Activated CD8-positive, alpha-beta memory T cell treated with anti-CD3 and anti-CD28 coated beads, Interleukin-2, amount 50 U/mL, for 48 hours (primary cell): ENCODE measurements around the gene CKLF.
"Not testable (repeated sequence)": the region's sequence is repeated elsewhere in the genome, so short reads cannot be mapped to it uniquely, and the experiment has no call there.

Source experiments
- DNase-seq: peaks from one replicate; pipeline ENCODE4 v3.0.0-alpha.2; 2020

The CKLF gene

GRCh38 chr16:66572356-66572755, 20.0 kb downstream of the CKLF start:
- no peak for DNase-seq

GRCh38 chr16:66574081-66574480, 21.7 kb downstream of the CKLF start:
- no peak for DNase-seq

GRCh38 chr16:66574531-66574930, 22.2 kb downstream of the CKLF start:
- DNase-seq: no peak

- no peak for DNase-seq
Measured at GRCh38 chr16:66575060-66575459, 22.7 kb downstream of the CKLF start.

GRCh38 chr16:66576296-66576695, 23.9 kb downstream of the CKLF start:
- DNase-seq: no peak

GRCh38 chr16:66578651-66579531, 26.5 kb downstream of the CKLF start, which contains the start of gene CMTM2:
TSS of gene CMTM2 (plus strand) at chr16:66579463. CDS start at chr16:66579608, 145 bp downstream.
- DNase-seq: no peak

GRCh38 chr16:66580605-66581209, 28.3 kb downstream of the CKLF start:
- no peak for DNase-seq

- DNase-seq: no peak
Measured at GRCh38 chr16:66581246-66581952, 29.0 kb downstream of the CKLF start.

- DNase-seq: no peak
Measured at GRCh38 chr16:66585481-66586239, 33.3 kb downstream of the CKLF start.

- no peak for DNase-seq
Measured at GRCh38 chr16:66587881-66588600, 35.7 kb downstream of the CKLF start.

- DNase-seq: peak; percentile 71
Measured at GRCh38 chr16:66588981-66589713, 36.8 kb downstream of the CKLF start.

GRCh38 chr16:66590322-66590721, 37.9 kb downstream of the CKLF start:
- peak; percentile 42 for DNase-seq

- peak; percentile 42 for DNase-seq
Measured at GRCh38 chr16:66591018-66591417, 38.6 kb downstream of the CKLF start.

- DNase-seq: no peak
Measured at GRCh38 chr16:66592241-66592640, 39.9 kb downstream of the CKLF start.

GRCh38 chr16:66592814-66593213, 40.4 kb downstream of the CKLF start:
- no peak for DNase-seq

- no peak for DNase-seq
Measured at GRCh38 chr16:66594739-66595138, 42.4 kb downstream of the CKLF start.

- DNase-seq: not testable (repeated sequence)
Measured at GRCh38 chr16:66596559-66596958, 44.2 kb downstream of the CKLF start.

GRCh38 chr16:66596986-66597848, 44.8 kb downstream of the CKLF start:
- DNase-seq: no peak

GRCh38 chr16:66598111-66598510, 45.7 kb downstream of the CKLF start:
- no peak for DNase-seq

- no peak for DNase-seq
Measured at GRCh38 chr16:66599726-66600125, 47.4 kb downstream of the CKLF start.
